ENCODE measurements around the gene FERMT1.

DNA sequence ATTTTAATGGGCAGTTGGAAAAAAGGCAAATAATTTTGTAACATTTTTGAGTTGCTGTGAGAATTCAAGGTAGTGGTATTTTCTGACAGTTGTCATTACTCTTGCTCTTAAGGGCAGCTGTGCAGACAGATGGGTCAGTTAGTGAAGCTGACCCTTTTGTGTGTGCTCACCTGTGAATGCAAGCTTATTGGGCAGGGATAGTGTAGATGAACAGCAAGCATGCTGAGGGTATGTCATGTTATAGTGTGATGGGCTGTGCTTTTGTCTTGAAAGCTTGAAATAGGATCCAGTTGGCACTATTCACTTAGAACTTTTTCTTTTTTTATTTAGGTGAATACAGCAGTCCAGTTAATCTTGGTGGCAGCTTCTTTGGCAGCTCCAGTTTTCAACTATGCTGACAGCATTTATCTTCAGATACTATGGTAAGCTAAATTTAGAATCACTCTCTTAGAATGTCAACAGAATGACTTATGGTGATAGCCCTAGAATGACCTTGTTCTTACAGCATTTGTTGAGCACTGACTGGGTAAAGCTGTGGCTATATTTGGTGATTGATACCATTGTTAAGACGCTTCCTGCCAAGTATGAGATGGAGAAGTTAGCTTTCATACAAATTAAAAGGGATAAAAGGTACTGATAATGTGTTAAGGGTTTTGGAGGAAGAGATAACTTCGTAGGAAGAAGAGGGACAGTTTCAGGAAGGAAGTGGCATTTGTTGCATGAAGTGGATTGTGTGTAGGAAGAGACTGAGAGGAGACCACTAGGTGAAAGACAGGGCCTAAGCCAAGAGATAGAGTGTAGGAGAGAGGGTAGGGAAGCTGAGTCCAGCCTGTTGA lies 88.5 kb downstream of the FERMT1 start:
- TF ChIP-seq, protein P1, sequence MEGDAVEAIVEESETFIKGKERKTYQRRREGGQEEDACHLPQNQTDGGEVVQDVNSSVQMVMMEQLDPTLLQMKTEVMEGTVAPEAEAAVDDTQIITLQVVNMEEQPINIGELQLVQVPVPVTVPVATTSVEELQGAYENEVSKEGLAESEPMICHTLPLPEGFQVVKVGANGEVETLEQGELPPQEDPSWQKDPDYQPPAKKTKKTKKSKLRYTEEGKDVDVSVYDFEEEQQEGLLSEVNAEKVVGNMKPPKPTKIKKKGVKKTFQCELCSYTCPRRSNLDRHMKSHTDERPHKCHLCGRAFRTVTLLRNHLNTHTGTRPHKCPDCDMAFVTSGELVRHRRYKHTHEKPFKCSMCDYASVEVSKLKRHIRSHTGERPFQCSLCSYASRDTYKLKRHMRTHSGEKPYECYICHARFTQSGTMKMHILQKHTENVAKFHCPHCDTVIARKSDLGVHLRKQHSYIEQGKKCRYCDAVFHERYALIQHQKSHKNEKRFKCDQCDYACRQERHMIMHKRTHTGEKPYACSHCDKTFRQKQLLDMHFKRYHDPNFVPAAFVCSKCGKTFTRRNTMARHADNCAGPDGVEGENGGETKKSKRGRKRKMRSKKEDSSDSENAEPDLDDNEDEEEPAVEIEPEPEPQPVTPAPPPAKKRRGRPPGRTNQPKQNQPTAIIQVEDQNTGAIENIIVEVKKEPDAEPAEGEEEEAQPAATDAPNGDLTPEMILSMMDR (IDR thresholded peaks at IDR 0.05) = no peak
- no peak for TF ChIP-seq EZH2 (IDR thresholded peaks at IDR 0.05; ENCODE audit: borderline replicate concordance, insufficient read depth, low read depth, low read length, poor library complexity, severe bottlenecking)

Data from B cell (primary cell).